Measurements from ENCODE around the gene ZNF460. TPM values are rescaled to one million over a fixed set of nuclear protein-coding genes. Genes with fewer than 3 reads are reported as not detected.

Gene ZNF460
- total and polyA plus RNA-seq, 2 of the 8 experiments (the other 6 are each of a cell fraction or from before 2014, with no cell fraction given), result 9.3 to 57.9 TPM

DNA sequence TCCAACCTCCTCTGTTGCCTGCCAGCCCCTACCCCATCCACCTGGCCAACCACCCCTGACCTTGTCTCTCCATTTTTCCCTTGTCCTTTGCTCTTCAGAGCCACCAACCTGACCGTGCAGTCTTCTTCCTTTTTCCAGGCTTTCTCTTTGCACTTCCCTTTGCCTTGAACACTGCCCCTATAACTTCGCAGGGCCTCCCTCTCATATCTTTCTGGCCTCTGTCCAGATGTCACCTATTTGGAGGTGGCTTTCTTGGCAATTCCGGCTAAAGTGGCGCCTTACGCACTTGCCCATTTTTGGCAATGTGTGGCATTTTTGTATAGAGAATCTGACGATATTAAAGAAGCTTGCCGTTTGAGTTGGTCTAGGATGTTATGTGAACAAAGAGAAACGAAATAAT is 40.8 kb downstream of the ZNF460 start:
- Histone ChIP-seq H3K79me1 (ENCODE audit: low read depth, low read length) (peaks cover 12% of the 10 kb centered on the region), H3K4me2 (ENCODE audit: insufficient read depth in 1 of 2, low read depth in 2 of 2, low read length in 2 of 2) (peak overlapping the region; percentile 87 to 89), H2BK20ac (ENCODE audit: low read length) (no peak overlapping the region), H2BK5ac (ENCODE audit: low read depth, low read length) (no peak overlapping the region), H2AK5ac (ENCODE audit: low read depth, low read length) (no peak overlapping the region), H3K23ac (ENCODE audit: insufficient read length) (no peak overlapping the region), H3K27ac (ENCODE audit: low read depth, low read length) (0 out of 2 replicates have a peak overlapping the region, but pooled peaks have one; percentile 78), H3K23me2 (ENCODE audit: low read depth, low read length) (peaks cover 7% of the 10 kb centered on the region), H2AFZ (ENCODE audit: low read length) (0 out of 2 replicates have a peak overlapping the region, but pooled peaks have one; percentile 8), H4K91ac (replicated peaks; ENCODE audit: insufficient read length, low read length) (no peak overlapping the region), H4K20me1 (replicated peaks in 1 of 2; ENCODE audit: control insufficient read depth in 1 of 2, insufficient read depth in 2 of 2, low read length in 2 of 2) (peaks cover 0 to 7% of the 10 kb centered on the region in 2 experiments), H3K9me3 (ENCODE audit: insufficient read depth in 2 of 2, low read depth in 1 of 2, low read length in 1 of 2) (no peaks in the 10 kb centered on the region), H3K4ac (replicated peaks; ENCODE audit: insufficient read length, low read depth, low read length) (no peak overlapping the region), H3K4me3 (ENCODE audit: extremely low read depth in 1 of 4, insufficient read depth in 2 of 4, low read depth in 3 of 4, low read length in 4 of 4) (peak overlapping the region; percentile 81 to 90 (median 87)), H3K79me2 (ENCODE audit: control insufficient read depth in 1 of 2, insufficient read depth in 2 of 2, low read length in 2 of 2) (peaks cover 11 to 29% of the 10 kb centered on the region in 2 experiments), H2BK120ac (replicated peaks; ENCODE audit: low read depth, low read length) (no peak overlapping the region), H3K4me1 (replicated peaks in 1 of 4; ENCODE audit: control insufficient read depth in 3 of 4, insufficient read depth in 4 of 4, low read length in 3 of 4) (peaks cover 0 to 2% (median under 1%) of the 10 kb centered on the region in 4 experiments; a peak in 3 of 7 replicates), H3K56ac (replicated peaks; ENCODE audit: insufficient read length, low read depth, low read length) (no peak overlapping the region), H4K5ac (ENCODE audit: insufficient read length, low read depth, low read length) (no peak overlapping the region), H3K9ac (replicated peaks in 1 of 4; ENCODE audit: extremely low read depth in 1 of 4, low read depth in 3 of 4, low read length in 3 of 4) (peak overlapping the region in 3 of 4 experiments; percentile 81 to 83 (median 82); a peak in 6 of 7 replicates), H3K36me3 (ENCODE audit: control insufficient read depth in 2 of 4, insufficient read depth in 4 of 4, low read length in 3 of 4) (peaks cover 5 to 20% (median 13%) of the 10 kb centered on the region in 4 experiments; a peak in 6 of 8 replicates), H3K18ac (ENCODE audit: extremely low read depth, low read length) (no peak overlapping the region), H3K27me3 (replicated peaks in 1 of 4; ENCODE audit: control insufficient read depth in 3 of 4, extremely low read depth in 1 of 4, insufficient read depth in 3 of 4, low read length in 3 of 4) (no peaks in the 10 kb centered on the region; a peak in 2 of 7 replicates), H2BK15ac (ENCODE audit: low read length) (no peak overlapping the region), H2BK12ac (ENCODE audit: low read depth, low read length) (no peak overlapping the region), H4K8ac (ENCODE audit: extremely low read depth, insufficient read depth, low read length) (peak overlapping the region; percentile 90; the same call in 1 of the 2 replicates), H3K14ac (ENCODE audit: insufficient read length) (no peak overlapping the region)
- ChIA-PET CTCF (ENCODE audit: partially characterized antibody) (interaction anchor here (0.7 to 1.5 kb wide), 4 partner anchors 10 to 19 kb away, joined by 3 to 4 read pairs (median 3); no protein-coding TSS in a partner anchor), POLR2A (ENCODE audit: partially characterized antibody) (interaction anchor here (1.1 to 1.6 kb wide), 7 partner anchors 9 to 42 kb away, joined by 3 to 5 read pairs (median 3); partner anchors contain the start of genes TRAPPC2B and ZNF547)
- TF ChIP-seq E2F6 (IDR thresholded peaks at IDR 0.05) (no peak), KDM5A (IDR thresholded peaks at IDR 0.05; ENCODE audit: low read length) (no peak), SIX5 (IDR thresholded peaks at IDR 0.05; ENCODE audit: low read depth, low read length) (no peak), SRF (IDR thresholded peaks at IDR 0.05; ENCODE audit: low read depth, low read length) (no peak), NRF1 (IDR thresholded peaks at IDR 0.05; ENCODE audit: low read depth, low read length) (no peak)
- TF ChIP-seq, protein P1, sequence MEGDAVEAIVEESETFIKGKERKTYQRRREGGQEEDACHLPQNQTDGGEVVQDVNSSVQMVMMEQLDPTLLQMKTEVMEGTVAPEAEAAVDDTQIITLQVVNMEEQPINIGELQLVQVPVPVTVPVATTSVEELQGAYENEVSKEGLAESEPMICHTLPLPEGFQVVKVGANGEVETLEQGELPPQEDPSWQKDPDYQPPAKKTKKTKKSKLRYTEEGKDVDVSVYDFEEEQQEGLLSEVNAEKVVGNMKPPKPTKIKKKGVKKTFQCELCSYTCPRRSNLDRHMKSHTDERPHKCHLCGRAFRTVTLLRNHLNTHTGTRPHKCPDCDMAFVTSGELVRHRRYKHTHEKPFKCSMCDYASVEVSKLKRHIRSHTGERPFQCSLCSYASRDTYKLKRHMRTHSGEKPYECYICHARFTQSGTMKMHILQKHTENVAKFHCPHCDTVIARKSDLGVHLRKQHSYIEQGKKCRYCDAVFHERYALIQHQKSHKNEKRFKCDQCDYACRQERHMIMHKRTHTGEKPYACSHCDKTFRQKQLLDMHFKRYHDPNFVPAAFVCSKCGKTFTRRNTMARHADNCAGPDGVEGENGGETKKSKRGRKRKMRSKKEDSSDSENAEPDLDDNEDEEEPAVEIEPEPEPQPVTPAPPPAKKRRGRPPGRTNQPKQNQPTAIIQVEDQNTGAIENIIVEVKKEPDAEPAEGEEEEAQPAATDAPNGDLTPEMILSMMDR (IDR thresholded peaks at IDR 0.05; ENCODE audit: control extremely low read depth in 1 of 3, insufficient read depth in 1 of 3, low read depth in 1 of 3, low read length in 3 of 3), result no peak
- WGBS, 2 experiments (ENCODE audit: extremely low coverage in 1 of 2, insufficient coverage in 1 of 2, insufficient read length in 1 of 2, insufficient replicate concordance in 2 of 2, low coverage in 1 of 2, low lambda C conversion rate in 2 of 2, missing lambda C conversion rate in 1 of 2), result 64% methylated on average over 8 of the region's 8 CpGs; no CpG with 5 or more reads in 1 of the 2 experiments
- DNase-seq (ENCODE audit: low read depth in 1 of 2, low spot score in 2 of 2) (no peak), FAIRE-seq (no peak)
